Right cardiac atrium (tissue), 5 donors: Measurements from ENCODE around the gene IAH1. TPM values are rescaled to one million over a fixed set of nuclear protein-coding genes. Genes with fewer than 3 reads are reported as not detected.
"Not testable (repeated sequence)": the region's sequence is repeated elsewhere in the genome, so short reads cannot be mapped to it uniquely, and the experiment has no call there.

ENCODE experiments used
- ATAC-seq, 2 donors: fragments of 200-7000 bp; cut with Tn5 transposase; one replicate each; pipeline versions ENCODE4 v1.8.0 to v1.9.1; 2020; ENCODE audit warnings: moderate library complexity in 2 of 2, mild to moderate bottlenecking in 1 of 2
- DNase-seq, 3 donors: peaks; one replicate each; pipeline ENCODE4 v3.0.0-alpha.2; 2020
- H3K27ac ChIP-seq: one replicate; pipeline ENCODE4 v1.5.1; 2013; ENCODE audit warnings: mild to moderate bottlenecking, low read length, control low read depth, moderate library complexity
- H3K27me3 ChIP-seq: one replicate; pipeline ENCODE4 v1.6.1; 2013; ENCODE audit not compliant: control insufficient read depth, insufficient read depth
- H3K4me1 ChIP-seq: one replicate; pipeline ENCODE4 v1.6.1; 2013; ENCODE audit warnings: low read length; ENCODE audit not compliant: control insufficient read depth, insufficient read depth
- H3K4me3 ChIP-seq: one replicate; pipeline ENCODE4 v1.5.1; 2013; ENCODE audit warnings: low read length, control low read depth
- H3K9me3 ChIP-seq: one replicate; pipeline ENCODE4 v1.6.1; 2013; ENCODE audit warnings: low read length; ENCODE audit not compliant: control insufficient read depth
- WGBS: extraction: QIAGEN DNeasy Blood & Tissue Kit; methylation state at CpG from one replicate; pipeline ENCODE4 v1.1.7; 2013; 5-methylcytosine and 5-hydroxymethylcytosine counted together
- intact Hi-C, 4 donors: fragments of 100-400 bp; cut with DNase I; formaldehyde crosslinking; loops; one replicate each; pipeline versions ENCODE4 v1.11.0 to v1.14.0; 2022 to 2023
- polyA plus RNA-seq: library from polyadenylated mRNA; stranded (reverse); fragments of 200-250 nt; gene quantifications from one replicate; pipeline ENCODE4 v1.2.3, GENCODE V29; 2013
- total RNA-seq, 4 donors: library from RNA; stranded (reverse); fragmentation: NEBNext Ultra II Directional; extraction: Animal tissue kit (Norgen Biotek cat#: 25700); gene quantifications; one replicate each; pipeline ENCODE4 v1.2.1, GENCODE V29; 2021
- donor health status: healthy with polysubstance abuse.
- donor health status: DM: no; HTN: yes; CAD: no.
- donor health status: DM: no; HTN: no; CAD: no.
- donor health status: DM: no; HTN: yes; CAD: no; lungs with severe emphysema.
- donor health status: DM: yes; HTN: yes; CAD: no.

Gene IAH1
- total and polyA plus RNA-seq, 5 donors: 56.5 to 98.2 (median 68.0) TPM

DNA sequence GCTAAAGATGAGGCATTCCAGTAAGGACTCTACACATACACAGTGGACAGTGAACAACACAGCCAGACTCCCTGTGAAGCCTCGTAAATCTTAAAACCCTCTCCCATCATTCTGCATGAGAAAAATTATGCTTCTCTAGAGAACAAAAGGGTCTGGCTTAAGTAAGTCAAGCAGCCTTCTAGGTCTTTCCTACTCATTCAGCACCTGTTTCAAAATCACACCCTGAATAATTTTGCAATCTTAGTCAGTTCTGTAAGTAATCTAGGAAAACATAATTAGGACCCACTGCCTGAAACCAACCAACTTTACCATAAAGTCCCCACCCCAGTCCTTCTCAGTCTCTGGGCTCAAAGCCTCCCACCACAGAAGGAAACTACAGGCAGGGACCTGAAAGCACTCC, 19.7 kb downstream of the IAH1 start:
- ATAC-seq (no peak), DNase-seq (no peak)
- H3K4me3 ChIP-seq: no peak overlapping the region
- no peaks in the 10 kb centered on the region for H3K4me1 ChIP-seq
- no peak overlapping the region for H3K27ac ChIP-seq
- intact Hi-C loops: no loop called here
- H3K27me3 ChIP-seq: no peaks in the 10 kb centered on the region
- 86% methylated on average over 1 of the region's 1 CpG for WGBS
- H3K9me3 ChIP-seq: no peaks in the 10 kb centered on the region

DNA sequence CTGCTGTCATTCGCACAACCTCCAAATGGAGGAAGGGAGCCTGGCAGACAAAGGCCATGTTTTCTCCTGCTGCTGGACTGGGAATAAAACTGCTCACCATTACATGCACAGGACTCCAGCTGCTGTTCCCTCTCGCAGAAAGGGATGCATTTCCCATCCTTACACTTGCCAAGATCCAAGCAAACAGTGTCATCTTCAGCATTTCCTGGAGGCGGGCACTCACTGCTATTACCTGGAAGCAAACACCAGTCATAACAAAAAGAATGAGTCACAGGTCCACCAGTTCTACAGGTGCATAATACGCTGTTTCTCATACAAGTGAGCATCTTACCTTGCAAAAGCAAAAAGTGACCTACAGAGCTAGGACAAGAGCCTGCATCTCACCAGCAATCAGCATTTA, 22.7 kb downstream of the IAH1 start:
- no peak for DNase-seq

DNA sequence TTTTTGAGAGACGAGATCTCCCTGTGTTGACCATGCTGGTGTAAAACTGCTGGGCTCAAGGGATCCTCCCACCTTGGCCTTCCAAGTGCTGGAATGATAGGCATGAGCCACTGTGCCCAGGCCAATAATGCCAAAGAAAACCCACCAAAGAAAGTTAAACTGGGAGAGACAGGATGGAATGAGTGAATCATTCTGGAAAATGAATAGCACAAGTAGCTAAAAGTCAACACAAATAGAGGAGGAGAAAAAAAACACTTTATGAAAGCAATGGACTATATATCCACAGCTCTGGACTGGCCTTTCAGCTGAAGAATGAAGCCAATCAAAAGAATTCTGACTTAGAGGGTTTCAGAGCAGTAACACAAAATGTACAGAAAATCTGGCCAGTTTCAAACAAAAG, 23.9 kb downstream of the IAH1 start:
- H3K4me3 ChIP-seq: no peak overlapping the region
- no peak for DNase-seq
- H3K27ac ChIP-seq: no peak overlapping the region
- intact Hi-C loops: no loop called here
- H3K27me3 ChIP-seq: no peaks in the 10 kb centered on the region
- 53% methylated on average over 1 of the region's 1 CpG for WGBS
- peak in 1 of 2 donors; percentile 37 for ATAC-seq
- no peaks in the 10 kb centered on the region for H3K9me3 ChIP-seq
- H3K4me1 ChIP-seq: no peaks in the 10 kb centered on the region

More for the DNA sequence above, 22.7 kb downstream of the IAH1 start:
- H3K4me3 ChIP-seq: no peak overlapping the region
- H3K4me1 ChIP-seq: no peaks in the 10 kb centered on the region
- no peak overlapping the region for H3K27ac ChIP-seq
- intact Hi-C loops: no loop called here
- no peak for ATAC-seq
- no peaks in the 10 kb centered on the region for H3K27me3 ChIP-seq
- H3K9me3 ChIP-seq: no peaks in the 10 kb centered on the region
- WGBS: 93% methylated on average over 4 of the region's 4 CpGs

DNA sequence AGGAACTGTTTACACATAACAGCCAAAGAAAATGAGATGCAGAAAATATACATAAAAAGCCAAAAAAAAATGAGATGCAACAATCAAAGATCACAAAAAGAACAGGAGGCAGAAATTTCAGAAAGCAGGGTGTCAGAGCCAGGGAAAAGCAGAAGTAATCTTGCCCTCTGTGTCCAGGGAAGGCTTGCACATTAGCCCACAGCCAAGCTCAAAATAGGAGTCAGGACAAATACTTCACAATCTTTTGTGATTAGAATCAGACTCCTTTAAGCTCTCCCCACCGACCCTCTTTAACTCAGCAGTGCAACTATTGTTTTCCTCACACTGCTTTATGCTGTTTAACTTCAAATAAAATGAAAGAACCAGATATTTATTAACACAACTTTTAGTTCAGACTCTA, 34.6 kb downstream of the IAH1 start:
- intact Hi-C loops: no loop called here
- no peak for ATAC-seq
- Histone ChIP-seq H3K27me3 (no peaks in the 10 kb centered on the region), H3K4me3 (no peak overlapping the region), H3K27ac (no peak overlapping the region), H3K9me3 (no peaks in the 10 kb centered on the region), H3K4me1 (no peaks in the 10 kb centered on the region)
- DNase-seq: no peak
- WGBS: 8% methylated on average over 1 of the region's 1 CpG

DNA sequence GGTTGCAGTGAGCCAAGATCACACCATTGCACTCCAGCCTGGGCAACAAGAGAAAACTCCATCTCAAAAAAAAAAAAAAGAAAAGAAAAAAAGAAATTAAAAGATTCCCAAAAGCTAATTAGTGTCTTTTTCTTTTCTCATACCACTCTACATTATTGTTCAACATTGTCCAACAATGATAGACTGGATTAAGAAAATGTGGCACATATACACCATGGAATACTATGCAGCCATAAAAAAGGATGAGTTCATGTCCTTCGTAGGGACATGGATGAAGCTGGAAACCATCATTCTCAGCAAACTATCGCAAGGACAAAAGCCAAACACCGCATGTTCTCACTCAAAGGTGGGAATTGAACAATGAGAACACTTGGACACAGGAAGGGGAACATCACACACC, 39.6 kb downstream of the IAH1 start:
- 96% methylated on average over 3 of the region's 3 CpGs for WGBS
- H3K4me3 ChIP-seq, H3K27ac ChIP-seq, DNase-seq, ATAC-seq, H3K27me3 ChIP-seq, H3K9me3 ChIP-seq, intact Hi-C loops, H3K4me1 ChIP-seq: not testable (repeated sequence)

DNA sequence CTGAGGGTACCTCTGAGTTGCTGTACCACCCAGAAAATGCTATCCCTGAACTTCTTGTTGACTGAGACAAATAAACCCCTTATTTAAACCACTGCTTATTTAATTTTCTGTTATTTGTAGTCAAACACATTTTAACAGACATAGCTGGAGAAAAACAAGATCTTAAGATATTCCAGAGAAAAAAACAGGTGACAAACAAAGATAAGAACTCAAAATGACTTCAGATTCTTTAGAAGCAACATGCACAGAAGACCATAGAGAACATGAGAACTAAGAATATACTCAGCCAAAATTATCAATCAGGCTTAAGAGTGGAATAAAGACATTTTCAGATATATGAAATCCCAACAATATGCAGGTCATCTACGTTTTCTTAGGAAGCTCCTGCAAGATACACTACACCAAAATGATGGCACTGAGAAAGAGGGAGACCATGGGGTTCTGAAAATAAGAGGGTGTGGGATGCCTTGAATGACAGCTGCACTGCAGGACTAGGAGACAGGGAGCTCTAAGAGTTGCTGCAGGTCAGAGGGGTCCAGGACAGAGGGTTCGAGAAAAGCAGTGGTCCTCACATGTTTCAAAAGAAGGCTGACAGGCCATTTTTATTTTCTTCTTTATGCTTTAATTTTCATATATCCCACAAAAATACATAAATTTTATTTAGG, 42.9 kb downstream of the IAH1 start:
- DNase-seq (no peak), ATAC-seq (no peak)
- H3K27ac ChIP-seq: no peak overlapping the region
- WGBS: 86% methylated on average over 2 of the region's 2 CpGs
- intact Hi-C loops: no loop called here
- H3K4me1 ChIP-seq: no peaks in the 10 kb centered on the region
- no peaks in the 10 kb centered on the region for H3K27me3 ChIP-seq
- no peak overlapping the region for H3K4me3 ChIP-seq
- no peaks in the 10 kb centered on the region for H3K9me3 ChIP-seq

DNA sequence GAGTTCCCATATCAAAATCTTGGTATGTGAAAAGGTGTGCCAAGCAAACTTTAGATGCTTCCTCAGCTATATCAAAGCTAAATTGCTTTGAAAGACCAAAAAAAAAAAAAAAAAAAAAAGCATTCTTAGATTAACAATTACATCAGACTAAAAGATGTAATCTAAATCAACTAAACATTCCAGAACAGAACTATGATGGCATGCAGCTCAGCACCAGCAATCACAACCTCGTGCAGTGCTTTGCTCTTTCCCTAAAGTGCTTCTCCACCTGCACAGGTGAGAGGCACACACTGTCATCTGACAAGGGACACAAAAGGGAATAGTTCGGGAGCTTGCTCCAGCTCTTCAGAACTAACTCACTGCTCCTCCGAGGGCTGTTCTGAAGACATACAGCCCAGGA, 43.8 kb downstream of the IAH1 start:
- 84% methylated on average over 3 of the region's 3 CpGs for WGBS
- intact Hi-C loops: no loop called here
- ATAC-seq (no peak), DNase-seq (no peak)
- Histone ChIP-seq H3K4me3 (no peak overlapping the region), H3K27ac (no peak overlapping the region), H3K27me3 (no peaks in the 10 kb centered on the region), H3K9me3 (no peaks in the 10 kb centered on the region), H3K4me1 (no peaks in the 10 kb centered on the region)

DNA sequence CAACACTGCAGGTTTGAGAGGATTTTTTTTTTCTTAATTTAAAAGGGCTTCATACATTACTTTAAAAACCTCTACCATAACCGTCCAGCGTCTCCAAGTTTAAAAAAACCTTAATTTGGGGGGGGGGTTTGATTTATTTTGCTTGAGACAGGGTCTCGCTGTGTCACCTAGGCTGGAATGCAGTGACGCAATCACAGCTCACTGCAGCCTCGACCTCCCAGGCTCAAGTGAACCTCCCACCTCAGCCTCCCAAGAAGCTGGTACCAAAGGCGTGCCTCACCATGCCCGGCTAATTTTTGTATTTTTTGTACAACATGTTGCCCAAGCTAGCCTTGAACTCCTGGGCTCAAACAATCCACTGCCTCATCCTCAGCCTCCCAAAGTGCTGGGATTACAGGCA, 44.4 kb downstream of the IAH1 start:
- no peak for ATAC-seq
- WGBS: 96% methylated on average over 7 of the region's 7 CpGs
- Histone ChIP-seq H3K27ac (no peak overlapping the region), H3K27me3 (no peaks in the 10 kb centered on the region), H3K9me3 (no peaks in the 10 kb centered on the region), H3K4me1 (no peaks in the 10 kb centered on the region), H3K4me3 (no peak overlapping the region)
- DNase-seq: no peak
- intact Hi-C loops: no loop called here

DNA sequence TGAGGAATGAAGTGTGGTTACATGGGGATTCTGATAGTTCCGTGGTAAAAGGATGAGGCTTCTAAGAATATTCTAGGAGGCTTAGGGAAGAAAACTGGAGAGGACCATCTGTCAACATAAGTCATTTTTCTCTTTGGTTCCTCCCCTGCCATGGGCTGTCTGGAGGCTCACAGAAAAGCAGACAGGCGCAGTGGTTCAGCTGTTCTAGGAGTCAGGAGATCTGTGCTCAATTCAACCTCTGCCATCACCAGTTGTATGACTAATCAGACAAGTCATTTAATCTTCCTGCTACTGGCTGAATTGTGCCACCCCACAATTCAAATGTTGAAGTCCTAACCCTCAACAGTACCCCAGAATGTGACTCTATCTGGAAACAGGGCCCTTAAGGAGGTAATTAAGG, 44.9 kb downstream of the IAH1 start:
- H3K9me3 ChIP-seq: no peaks in the 10 kb centered on the region
- H3K4me1 ChIP-seq: no peaks in the 10 kb centered on the region
- intact Hi-C loops: no loop called here
- WGBS: 95% methylated on average over 2 of the region's 2 CpGs
- DNase-seq: no peak
- H3K4me3 ChIP-seq: no peak overlapping the region
- no peaks in the 10 kb centered on the region for H3K27me3 ChIP-seq
- H3K27ac ChIP-seq: no peak overlapping the region
- no peak for ATAC-seq

DNA sequence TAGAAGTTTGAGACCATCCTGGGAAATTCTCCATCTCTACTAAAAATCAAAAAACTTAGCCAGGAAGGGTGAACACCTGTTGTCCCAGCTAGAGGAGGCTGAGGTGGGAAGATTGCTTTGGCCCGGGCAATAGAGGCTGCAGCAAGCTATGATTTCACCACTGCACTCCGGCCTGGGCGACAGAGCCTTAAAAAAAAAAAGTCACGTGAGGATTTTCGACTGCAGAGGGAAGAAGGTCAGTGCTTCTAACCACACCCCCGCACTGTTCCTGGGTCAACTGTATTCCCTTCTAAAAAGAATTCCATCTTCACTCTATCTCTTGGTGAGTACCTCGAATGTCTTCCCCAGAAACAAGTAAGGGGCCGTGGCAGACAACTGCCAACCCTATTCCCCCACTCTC, 49.9 kb downstream of the IAH1 start:
- no peak for ATAC-seq
- H3K27ac ChIP-seq: no peak overlapping the region
- no peak for DNase-seq
- no peak overlapping the region for H3K4me3 ChIP-seq
- no peaks in the 10 kb centered on the region for H3K9me3 ChIP-seq
- WGBS: 87% methylated on average over 8 of the region's 8 CpGs
- intact Hi-C loops: no loop called here
- H3K4me1 ChIP-seq: no peaks in the 10 kb centered on the region
- H3K27me3 ChIP-seq: no peaks in the 10 kb centered on the region

DNA sequence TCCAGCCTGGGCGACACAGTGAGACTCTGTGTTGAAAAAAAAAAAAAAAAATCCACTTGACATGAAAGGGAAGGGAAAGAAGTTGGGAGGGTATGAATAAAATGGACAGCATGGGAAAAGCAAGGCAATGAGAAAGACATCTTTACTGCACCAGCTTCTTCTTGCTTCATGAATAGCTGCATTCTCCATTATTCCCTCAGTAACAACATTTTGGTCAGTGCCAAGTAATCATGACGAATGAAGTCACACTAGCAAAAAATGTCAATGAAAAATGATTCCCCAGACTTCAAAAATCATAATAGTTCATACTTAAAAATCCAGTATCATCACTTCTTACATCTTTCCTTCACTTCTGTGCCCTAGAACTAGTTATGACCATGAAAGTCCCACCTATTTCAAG, 50.9 kb downstream of the IAH1 start:
- Histone ChIP-seq H3K4me3 (no peak overlapping the region), H3K27ac (no peak overlapping the region), H3K9me3 (no peaks in the 10 kb centered on the region), H3K27me3 (no peaks in the 10 kb centered on the region), H3K4me1 (no peaks in the 10 kb centered on the region)
- no peak for ATAC-seq
- 73% methylated on average over 2 of the region's 2 CpGs for WGBS
- intact Hi-C loops: no loop called here
- no peak for DNase-seq
